GM11168 (cell line): Measurements from ENCODE around the gene ECM2.

Source experiments
- in situ Hi-C: fragments of 300-500 bp; cut with MboI; formaldehyde crosslinking; loops from one replicate; pipeline ENCODE4 v1.12.0; 2022; ENCODE audit warnings: low sequenced_read_pairs; ENCODE audit not compliant: unreplicated experiment

Gene ECM2

GRCh38 chr9:92478783-92479182, 57.0 kb downstream of the ECM2 start:
- in situ Hi-C loops: no loop called here

- in situ Hi-C loops: no loop called here
Measured at GRCh38 chr9:92476962-92477361, 58.8 kb downstream of the ECM2 start.

- in situ Hi-C loops: no loop called here
Measured at GRCh38 chr9:92474587-92474986, 61.2 kb downstream of the ECM2 start.

- in situ Hi-C loops: no loop called here
Measured at GRCh38 chr9:92468206-92468605, 67.6 kb downstream of the ECM2 start.

GRCh38 chr9:92467511-92467910, 68.3 kb downstream of the ECM2 start:
- in situ Hi-C loops: no loop called here

- in situ Hi-C loops: no loop called here
Measured at GRCh38 chr9:92467041-92467440, 68.7 kb downstream of the ECM2 start.

- in situ Hi-C loops: no loop called here
Measured at GRCh38 chr9:92463984-92464383, 71.8 kb downstream of the ECM2 start.

GRCh38 chr9:92463387-92463786, 72.4 kb downstream of the ECM2 start:
- in situ Hi-C loops: no loop called here

- in situ Hi-C loops: no loop called here
Measured at GRCh38 chr9:92457576-92457975, 78.2 kb downstream of the ECM2 start.

- in situ Hi-C loops: no loop called here
Measured at GRCh38 chr9:92455217-92455616, 80.6 kb downstream of the ECM2 start.

GRCh38 chr9:92446536-92446935, 89.3 kb downstream of the ECM2 start:
- in situ Hi-C loops: no loop called here
